ENCODE results near the gene NOX4.

The NOX4 gene

DNA sequence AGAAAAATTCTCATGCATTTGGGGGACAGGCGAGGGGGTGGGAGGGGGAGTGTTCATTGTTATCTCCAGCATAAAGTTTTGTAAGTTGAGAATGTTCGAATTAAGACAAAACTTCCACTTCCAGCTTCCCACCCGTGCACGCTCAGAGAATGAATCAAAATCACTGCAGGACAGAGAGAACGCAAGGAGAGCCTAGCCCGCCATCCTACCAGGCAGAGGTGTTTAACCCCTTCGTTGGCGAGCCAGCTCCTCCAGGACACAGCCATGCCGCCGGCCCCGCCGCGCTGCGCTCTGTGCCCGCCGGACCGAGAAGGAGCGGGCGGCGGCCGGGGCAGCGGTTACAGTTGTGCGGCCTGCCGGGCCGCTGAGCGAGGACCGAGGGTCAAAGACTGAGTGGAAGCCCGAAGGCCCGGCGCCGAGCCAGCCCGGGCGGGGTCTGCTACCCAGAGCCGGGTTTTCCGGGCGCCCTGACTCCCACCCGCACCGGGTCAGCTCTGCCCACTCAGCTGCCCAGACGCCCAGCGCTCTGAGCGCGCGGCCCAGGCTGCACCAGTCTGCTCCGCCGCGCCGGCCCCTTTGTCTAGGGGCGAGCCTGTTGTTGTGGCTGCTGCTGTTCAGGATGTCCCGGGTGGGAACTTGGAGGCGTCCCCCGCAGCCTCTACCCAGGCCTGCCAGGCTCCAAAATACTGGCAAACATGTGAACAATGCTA, at the start of gene NOX4:
Gene NOX4 (minus strand): TSS at position 395 of the 710 bp plus-strand sequence. CDS start 129 bp downstream, at position 266.
- CTCF ChIA-PET, result no interaction called here
- TF ChIP-seq, protein P1, sequence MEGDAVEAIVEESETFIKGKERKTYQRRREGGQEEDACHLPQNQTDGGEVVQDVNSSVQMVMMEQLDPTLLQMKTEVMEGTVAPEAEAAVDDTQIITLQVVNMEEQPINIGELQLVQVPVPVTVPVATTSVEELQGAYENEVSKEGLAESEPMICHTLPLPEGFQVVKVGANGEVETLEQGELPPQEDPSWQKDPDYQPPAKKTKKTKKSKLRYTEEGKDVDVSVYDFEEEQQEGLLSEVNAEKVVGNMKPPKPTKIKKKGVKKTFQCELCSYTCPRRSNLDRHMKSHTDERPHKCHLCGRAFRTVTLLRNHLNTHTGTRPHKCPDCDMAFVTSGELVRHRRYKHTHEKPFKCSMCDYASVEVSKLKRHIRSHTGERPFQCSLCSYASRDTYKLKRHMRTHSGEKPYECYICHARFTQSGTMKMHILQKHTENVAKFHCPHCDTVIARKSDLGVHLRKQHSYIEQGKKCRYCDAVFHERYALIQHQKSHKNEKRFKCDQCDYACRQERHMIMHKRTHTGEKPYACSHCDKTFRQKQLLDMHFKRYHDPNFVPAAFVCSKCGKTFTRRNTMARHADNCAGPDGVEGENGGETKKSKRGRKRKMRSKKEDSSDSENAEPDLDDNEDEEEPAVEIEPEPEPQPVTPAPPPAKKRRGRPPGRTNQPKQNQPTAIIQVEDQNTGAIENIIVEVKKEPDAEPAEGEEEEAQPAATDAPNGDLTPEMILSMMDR (IDR thresholded peaks at IDR 0.05; ENCODE audit: control extremely low read depth, extremely low read depth, low read depth, missing control alignments), result no peak
- no peak for DNase-seq (ENCODE audit: extremely low spot score)
- POLR2A ChIA-PET, result no interaction called here

DNA sequence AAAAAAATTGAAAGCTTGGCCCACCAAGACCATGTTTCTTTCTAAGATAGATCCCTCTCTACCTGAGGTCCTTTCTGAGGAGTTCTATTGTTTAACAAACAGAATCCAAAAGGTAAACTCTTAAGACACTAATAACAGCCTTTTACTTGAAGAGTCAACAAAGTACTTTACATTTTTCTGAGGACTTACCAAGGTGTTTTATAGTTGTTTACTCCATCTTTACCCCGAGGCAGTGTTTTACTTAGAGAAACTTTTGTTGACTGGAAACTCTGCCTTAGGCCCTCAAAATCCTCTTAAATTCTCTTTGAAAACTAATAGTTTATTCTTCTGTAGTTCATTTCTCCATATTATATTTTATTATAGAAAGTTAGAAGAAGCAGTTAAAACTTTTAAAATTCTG, 49.7 kb upstream of the NOX4 start:
- DNase-seq (ENCODE audit: extremely low spot score), result no peak
- ChIA-PET CTCF (no interaction called here), POLR2A (no interaction called here)
- TF ChIP-seq, protein P1 (IDR thresholded peaks at IDR 0.05; ENCODE audit: control extremely low read depth, extremely low read depth, low read depth, missing control alignments), result no peak

DNA sequence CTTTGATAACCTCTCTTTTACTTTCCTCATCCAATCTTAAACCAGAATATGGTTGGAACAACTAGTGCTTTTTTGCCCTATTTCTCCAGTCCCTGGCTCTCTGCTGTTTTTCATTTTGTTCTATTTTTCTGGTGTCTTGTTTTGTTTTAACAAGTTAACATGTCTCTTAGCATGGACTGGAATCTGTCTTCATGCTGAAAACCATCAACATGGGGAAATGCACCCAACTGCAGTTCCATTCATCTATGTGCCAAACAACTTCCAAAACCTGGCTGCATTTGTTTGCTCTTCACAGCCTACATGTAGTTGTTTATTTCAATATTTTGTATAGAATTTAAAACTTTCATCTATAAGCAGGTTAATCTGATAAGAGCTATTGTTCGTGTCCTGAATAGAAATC, 46.8 kb upstream of the NOX4 start:
- TF ChIP-seq, protein P1 (IDR thresholded peaks at IDR 0.05; ENCODE audit: control extremely low read depth, extremely low read depth, low read depth, missing control alignments), result no peak
- ChIA-PET POLR2A (no interaction called here), CTCF (no interaction called here)
- no peak for DNase-seq (ENCODE audit: extremely low spot score)

DNA sequence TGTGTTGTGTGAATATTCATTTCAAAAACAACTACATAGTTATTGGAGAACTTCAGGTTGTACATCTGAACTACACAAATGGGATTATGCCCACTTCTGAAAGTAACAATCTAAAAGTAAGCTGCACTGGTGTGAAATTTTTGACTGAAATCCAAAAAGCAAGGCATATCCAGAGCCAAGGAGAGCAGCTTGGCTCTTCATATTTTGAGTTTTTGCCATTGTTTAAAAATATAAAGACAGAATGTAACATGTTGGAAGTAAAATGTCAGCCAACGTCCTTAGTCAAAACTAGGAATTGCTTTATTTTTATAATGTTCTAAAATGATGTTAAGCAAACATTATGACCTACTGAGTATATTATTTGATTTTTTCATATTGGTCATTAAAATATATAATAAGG, 45.8 kb upstream of the NOX4 start:
- ChIA-PET CTCF (no interaction called here), POLR2A (no interaction called here)
- DNase-seq (ENCODE audit: extremely low spot score), result no peak
- TF ChIP-seq, protein P1 (IDR thresholded peaks at IDR 0.05; ENCODE audit: control extremely low read depth, extremely low read depth, low read depth, missing control alignments), result no peak

DNA sequence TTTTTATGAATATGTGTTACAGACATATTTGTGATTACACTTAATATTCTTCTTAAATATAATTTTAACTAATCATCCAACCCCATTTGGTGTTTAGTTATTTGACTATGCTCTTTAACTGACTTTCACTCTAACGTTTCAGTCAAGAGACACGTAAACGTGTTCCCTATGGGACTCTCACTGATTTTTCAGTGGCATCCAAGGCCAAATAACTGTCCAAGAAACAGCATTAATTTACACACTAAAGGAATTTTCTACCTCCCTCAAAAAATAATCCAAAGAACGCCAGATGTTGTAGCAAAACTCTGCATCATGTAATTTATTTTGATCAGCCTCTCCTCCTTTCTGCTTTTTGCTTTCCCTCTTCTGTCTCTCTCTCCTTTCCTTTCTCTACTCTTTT, 44.0 kb upstream of the NOX4 start:
- POLR2A ChIA-PET, result no interaction called here
- CTCF ChIA-PET, result no interaction called here
- TF ChIP-seq, protein P1 (IDR thresholded peaks at IDR 0.05; ENCODE audit: control extremely low read depth, extremely low read depth, low read depth, missing control alignments), result no peak
- no peak for DNase-seq (ENCODE audit: extremely low spot score)

DNA sequence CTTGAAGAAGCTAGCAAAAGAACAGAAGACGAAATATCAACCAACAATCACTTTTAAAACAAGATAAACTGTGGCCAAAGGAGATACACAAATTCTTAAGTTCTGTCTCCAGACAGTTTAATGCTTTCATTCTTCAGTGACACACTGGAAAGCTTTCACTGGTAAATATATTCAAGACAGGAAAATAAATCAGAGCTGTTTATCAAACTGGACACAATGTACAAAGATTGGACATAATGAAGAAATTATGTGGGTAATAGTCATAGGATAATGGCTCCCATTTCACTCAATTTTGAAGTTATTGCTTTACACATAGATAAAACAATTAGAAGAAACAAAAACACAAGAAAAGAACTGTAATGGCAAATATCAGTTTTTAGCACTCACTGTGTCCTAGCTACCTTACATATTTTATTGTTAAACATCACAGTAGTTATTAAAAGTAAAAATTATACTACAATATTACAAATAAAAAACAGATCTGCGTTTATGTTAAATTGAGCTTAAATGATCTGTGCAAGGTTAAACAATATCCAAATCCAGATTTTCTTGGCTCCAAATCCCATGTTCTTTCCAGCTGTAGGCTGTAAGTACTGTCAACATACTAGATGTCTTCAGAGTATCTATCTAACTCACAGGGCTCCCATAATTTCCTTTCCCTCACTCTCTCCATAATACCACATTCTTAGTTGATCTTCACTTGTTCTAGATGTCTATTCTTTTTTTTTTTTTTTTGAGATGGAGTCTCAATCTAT, 38.6 kb upstream of the NOX4 start:
- CTCF ChIA-PET, result no interaction called here
- POLR2A ChIA-PET, result no interaction called here
- DNase-seq (ENCODE audit: extremely low spot score), result no peak
- TF ChIP-seq, protein P1 (IDR thresholded peaks at IDR 0.05; ENCODE audit: control extremely low read depth, extremely low read depth, low read depth, missing control alignments), result no peak
